Measurements from ENCODE around the gene ZNF318.

ZNF318 gene

GRCh38 chr6:43299338-43300293 is 69.8 kb downstream of the ZNF318 start:
- DNase-seq: no peak

DNA sequence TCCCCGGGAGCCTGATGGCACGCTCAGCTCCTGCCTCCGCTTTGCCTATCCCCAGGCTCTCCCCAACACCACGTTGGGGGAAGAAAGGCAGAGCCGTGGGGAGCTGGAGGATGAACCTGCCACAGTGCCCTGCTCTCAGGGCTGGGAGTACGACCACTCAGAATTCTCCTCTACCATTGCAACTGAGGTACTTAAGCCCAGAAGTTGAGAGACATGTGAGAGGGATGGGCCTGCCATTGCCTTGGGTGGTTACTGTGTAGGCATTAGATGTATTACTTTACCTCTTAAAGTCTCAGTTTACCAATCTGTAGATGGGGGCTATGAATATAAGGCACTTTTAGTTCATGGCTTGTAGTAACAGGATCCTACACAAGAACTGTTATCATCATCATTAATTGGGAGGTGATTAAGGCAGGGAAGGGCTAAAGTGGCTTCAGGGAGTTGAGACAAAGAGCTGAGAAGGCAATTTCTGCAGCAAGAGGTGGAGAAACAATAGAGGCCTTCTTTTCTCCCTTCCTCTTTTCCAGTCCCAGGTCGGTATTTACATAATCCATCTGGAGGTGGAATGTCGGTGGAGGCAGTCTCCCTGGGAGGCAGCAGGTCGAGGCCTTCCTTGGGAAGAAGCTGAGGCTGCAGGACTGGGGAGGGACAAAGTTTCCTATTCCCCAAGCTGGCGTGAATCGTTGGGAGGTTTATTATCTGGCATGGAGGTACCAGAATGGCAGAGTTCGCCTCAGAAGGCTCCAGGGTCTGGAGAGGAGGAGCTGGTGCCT is 70.7 kb downstream of the ZNF318 start:
- no peak for DNase-seq

DNA sequence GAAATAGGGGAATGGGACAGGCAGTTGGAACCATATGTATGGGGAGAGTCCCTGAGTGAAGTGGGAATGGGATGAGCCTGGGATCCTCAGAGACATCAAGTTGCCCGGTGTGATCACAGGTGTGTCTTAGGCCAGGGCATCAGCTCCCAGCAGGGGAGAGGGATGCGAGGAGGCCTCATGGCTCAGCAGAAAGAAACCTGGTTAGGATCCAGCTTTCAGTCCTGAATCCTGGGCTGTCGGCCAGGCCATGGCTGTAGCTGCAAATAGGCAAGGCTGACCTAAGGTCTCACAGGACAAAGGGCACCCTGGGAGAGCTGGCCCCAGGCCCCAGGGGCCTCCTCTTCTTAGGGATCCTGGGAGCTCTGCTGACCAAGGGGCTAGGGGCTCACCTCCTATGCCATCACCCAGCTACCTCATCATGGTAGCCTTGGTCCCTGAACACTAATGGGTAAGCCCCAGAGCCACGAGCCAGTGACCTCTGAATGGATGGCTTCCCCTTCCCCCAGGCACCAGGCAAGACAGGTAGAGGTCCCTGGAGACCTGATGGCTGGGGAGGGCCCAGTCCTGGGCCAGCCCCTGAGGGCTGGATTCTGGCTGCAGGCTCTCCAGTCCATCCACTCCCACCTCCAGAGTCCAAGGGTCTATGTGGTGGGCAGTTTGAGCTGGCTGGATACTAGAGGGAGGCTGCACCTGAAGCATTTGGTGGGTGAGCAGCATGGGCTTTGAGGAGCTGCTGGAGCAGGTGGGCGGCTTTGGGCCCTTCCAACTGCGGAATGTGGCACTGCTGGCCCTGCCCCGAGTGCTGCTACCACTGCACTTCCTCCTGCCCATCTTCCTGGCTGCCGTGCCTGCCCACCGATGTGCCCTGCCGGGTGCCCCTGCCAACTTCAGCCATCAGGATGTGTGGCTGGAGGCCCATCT is 71.5 kb downstream of the ZNF318 start, which contains the start of gene SLC22A7:
Gene SLC22A7 (plus strand): TSS at position 617 of the 921 bp plus-strand sequence. CDS start 99 bp downstream, at position 716.
- no peak for DNase-seq

DNA sequence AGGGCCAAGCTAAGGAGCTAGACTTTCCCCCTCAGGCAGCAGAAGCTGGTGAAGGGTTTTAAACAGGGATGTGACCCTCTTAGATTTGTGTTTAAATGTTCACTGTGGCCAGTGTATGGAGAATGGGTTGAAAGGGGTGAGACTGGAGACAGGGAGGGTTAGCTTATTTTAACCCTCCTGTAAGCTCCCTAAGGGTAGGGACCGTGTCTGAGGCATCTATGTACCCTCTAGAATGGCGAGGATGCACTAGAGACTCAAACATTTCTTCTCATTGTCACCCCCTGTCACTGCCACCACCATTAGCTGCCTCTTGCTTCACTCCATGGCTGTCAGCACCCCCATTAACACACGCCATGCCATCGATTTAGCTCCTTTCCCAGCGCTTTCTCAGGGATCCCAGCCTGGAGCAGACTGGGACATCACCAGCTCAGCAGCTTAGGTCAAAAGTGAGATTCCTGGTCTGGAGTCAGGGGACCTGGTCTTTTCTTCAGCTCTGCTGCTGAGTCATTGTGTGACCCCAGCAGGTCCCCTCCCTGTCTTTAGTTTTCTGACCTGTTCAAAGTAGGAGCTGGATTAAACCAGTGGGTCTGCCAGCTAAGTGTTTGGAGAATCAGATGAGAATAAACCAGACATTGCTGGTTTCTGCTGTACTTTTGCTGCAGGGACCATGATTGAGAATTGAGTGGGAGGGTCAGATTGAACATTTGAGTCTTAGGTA is 72.5 kb downstream of the ZNF318 start:
- DNase-seq: no peak

DNA sequence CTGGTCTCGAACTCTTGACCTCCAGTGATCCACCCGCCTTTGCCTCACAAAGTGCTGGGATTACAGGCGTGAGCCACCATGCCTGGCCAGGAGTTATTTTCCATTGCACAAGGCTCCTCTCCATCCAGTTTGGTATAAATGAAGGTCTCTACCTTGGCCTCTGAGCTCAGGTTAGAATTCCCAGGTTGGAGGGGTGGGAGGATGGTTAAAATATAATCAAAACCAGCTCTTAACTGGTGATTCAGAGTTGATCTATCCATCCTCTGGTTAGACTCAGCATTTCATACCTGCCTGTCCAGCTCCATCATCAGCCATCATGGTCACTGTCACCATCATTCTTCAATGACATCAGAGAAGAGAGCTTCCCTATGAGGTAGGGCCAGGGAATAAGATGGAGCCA is 74.0 kb downstream of the ZNF318 start:
- no peak for DNase-seq

DNA sequence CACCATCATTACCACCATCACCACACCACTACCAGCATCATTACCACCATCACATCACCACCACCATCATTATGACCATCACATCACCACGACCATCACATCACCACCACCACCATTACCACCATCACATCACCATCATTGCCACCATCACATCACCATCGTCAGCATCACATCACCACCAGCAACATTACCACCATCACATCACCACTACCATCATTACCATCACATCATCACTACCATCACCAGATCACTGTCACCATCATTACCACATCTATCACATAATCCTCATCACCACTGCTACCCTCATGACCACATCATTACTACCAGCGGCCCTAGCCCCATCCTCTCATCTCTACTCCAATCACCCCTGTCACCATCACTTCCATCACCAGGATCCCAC is 74.9 kb downstream of the ZNF318 start:
- no peak for DNase-seq

- no peak for DNase-seq
These were observed 75.7 kb downstream of the ZNF318 start for GRCh38 chr6:43293698-43294097.

GRCh38 chr6:43292763-43293318 is 76.6 kb downstream of the ZNF318 start:
- no peak for DNase-seq

- DNase-seq: no peak
These were observed 77.1 kb downstream of the ZNF318 start for GRCh38 chr6:43292341-43292740.

DNA sequence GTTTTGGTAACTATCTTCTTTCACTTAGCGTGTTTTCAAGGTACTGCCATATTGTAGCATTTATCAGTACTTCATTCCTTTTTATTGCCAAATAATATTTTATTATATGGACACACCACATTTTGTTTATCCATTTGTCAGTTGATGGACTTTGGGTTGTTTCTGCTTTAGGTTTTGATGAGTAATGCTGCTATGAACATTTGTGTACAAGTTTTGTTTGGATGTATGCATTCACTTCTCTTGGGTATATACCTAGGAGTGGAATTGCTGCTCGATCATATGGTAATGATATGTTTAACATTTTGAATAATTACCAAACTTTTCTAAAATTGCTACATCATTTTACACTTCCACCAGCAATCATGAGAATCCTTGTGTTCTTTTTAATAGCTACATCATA is 77.7 kb downstream of the ZNF318 start:
- DNase-seq: no peak

GRCh38 chr6:43290905-43291355 is 78.5 kb downstream of the ZNF318 start:
- no peak for DNase-seq

- no peak for DNase-seq
These were observed 79.0 kb downstream of the ZNF318 start for GRCh38 chr6:43290339-43290904.

DNA sequence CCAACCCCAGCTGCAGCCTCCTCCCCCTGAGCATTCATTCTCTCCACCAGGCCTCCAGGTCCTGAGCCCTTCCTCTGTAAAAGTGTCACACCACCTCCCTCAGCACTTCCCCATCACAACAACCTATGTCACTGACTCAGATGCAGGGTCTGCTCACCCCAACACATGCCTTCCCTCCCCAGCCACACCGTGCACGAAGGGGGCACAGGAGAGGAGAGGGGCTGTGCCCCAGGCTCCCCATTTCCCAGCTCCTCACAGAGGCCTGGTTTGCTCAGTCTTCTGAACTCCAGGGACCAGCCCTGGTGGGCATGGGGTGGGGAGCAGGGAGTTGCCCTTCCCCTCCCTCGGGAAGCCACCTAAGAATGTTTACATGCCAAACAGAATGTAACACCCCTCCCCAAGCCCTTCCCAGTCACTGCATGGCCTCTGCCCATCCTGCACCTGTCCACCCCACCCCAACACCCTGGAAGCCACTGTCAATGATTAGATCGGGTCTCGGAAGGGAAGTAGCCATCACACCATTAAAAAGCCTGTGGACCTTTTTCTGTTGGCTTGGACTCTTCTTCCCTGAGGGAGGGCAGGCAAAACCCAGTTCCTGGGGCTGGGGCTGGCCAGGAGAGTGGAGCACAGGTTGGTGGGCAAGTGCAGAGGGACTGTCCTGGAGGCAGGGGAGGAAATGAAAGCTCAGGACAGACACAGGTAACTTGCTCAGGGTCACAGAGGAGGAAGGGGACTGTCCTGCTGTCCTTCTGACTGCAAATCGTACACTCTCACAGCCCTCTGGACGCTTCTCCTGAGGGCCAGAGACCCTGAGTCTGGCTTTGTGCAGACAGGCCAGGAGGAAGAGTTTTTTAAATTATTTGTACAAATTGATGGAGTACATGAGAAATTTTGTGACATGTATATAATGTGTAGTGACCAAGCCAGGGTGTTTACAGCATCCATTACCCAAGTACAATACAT is 81.4 kb downstream of the ZNF318 start:
- DNase-seq: no peak

GRCh38 chr6:43286980-43287716 is 82.3 kb downstream of the ZNF318 start:
- DNase-seq: no peak

- no peak for DNase-seq
These were observed 82.9 kb downstream of the ZNF318 start for GRCh38 chr6:43286456-43286979.

All from hematopoietic multipotent progenitor cell treated with erythropoietin and hydrocortisone succinate and interleukin-3 and kit ligand, for 8 days (in vitro differentiated cells).